HG02870 (cell line): Measurements from ENCODE around the gene MEN1.

Source experiments
- ATAC-seq: cut with Tn5 transposase; IDR thresholded peaks from one replicate; pipeline ENCODE4 v1.9.1; 2021; ENCODE audit warnings: mild to moderate bottlenecking, moderate library complexity; ENCODE audit not compliant: unreplicated experiment

Gene MEN1

GRCh38 chr11:64765851-64766665 is 44.3 kb downstream of the MEN1 start:
- ATAC-seq, result no peak

GRCh38 chr11:64765291-64765850 is 45.0 kb downstream of the MEN1 start:
- no peak for ATAC-seq

- ATAC-seq, result no peak
These were observed 45.6 kb downstream of the MEN1 start for GRCh38 chr11:64764753-64765152.

GRCh38 chr11:64764040-64764611 is 46.2 kb downstream of the MEN1 start:
- no peak for ATAC-seq

- ATAC-seq, result no peak
These were observed 46.8 kb downstream of the MEN1 start for GRCh38 chr11:64763526-64764039.

GRCh38 chr11:64762674-64763525 is 47.5 kb downstream of the MEN1 start:
- no peak for ATAC-seq

GRCh38 chr11:64762277-64762673 is 48.1 kb downstream of the MEN1 start:
- no peak for ATAC-seq

- no peak for ATAC-seq
These were observed 49.5 kb downstream of the MEN1 start for GRCh38 chr11:64760759-64761420.

- no peak for ATAC-seq
These were observed 50.3 kb downstream of the MEN1 start, which contains the start of gene PYGM for GRCh38 chr11:64759722-64760719. Gene PYGM, minus strand, starts transcription at chr11:64759974. Its CDS starts 76 bp downstream, at chr11:64759898.

GRCh38 chr11:64759131-64759721 is 51.1 kb downstream of the MEN1 start:
- no peak for ATAC-seq

- no peak for ATAC-seq
These were observed 51.8 kb downstream of the MEN1 start for GRCh38 chr11:64758330-64759079.

- no peak for ATAC-seq
These were observed 52.6 kb downstream of the MEN1 start for GRCh38 chr11:64757549-64758329.

- ATAC-seq, result no peak
These were observed 54.5 kb downstream of the MEN1 start for GRCh38 chr11:64755681-64756361.

GRCh38 chr11:64754919-64755662 is 55.3 kb downstream of the MEN1 start:
- ATAC-seq, result no peak

- no peak for ATAC-seq
These were observed 56.0 kb downstream of the MEN1 start for GRCh38 chr11:64754124-64754918.
